GM18502 (cell line): Measurements from ENCODE around the gene ATAD3B.

Experiments used
- ATAC-seq: cut with Tn5 transposase; IDR thresholded peaks from one replicate; pipeline ENCODE4 v1.9.1; 2021; ENCODE audit warnings: mild to moderate bottlenecking; ENCODE audit not compliant: unreplicated experiment, poor library complexity

The ATAD3B gene

DNA sequence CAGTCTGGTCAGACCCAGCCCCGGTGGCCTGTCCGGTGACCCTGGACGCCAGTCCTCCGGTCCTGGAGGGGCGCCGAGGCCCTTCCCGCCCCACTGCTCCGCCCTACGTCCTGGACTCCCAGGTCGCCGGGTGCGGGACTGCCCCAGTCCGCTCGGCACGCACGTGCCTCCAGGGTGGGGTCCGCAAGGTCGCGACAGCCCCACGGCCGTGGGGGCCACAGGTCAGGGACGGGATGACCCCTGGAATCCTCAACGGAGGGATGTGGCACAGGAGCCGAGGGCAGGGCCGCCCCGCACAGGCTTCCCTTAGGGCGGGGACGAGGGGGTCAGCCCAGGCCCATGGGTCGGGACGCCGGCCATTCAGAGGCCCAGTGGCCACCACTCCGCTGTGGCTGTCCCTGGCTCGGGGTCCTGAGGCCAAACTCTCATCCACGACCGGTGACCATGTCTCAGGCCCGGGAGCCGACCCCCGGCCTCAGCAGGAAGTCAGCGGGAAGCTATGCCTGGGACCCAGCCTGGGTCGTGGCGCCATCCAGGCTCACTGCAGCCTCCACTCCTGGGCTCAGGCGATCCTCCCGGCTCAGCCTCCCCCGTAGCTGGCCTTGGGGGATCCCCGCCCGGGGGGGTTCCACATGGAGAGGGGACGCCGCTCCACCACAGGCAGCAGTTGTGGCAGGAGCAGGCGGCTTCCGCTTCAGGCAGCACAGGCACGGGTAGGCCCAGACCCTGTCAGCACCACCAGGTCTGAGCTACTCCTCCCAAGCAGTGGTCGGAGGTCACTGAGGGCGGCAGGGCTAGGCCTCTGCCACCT, 69.5 kb downstream of the ATAD3B start:
- no peak for ATAC-seq

DNA sequence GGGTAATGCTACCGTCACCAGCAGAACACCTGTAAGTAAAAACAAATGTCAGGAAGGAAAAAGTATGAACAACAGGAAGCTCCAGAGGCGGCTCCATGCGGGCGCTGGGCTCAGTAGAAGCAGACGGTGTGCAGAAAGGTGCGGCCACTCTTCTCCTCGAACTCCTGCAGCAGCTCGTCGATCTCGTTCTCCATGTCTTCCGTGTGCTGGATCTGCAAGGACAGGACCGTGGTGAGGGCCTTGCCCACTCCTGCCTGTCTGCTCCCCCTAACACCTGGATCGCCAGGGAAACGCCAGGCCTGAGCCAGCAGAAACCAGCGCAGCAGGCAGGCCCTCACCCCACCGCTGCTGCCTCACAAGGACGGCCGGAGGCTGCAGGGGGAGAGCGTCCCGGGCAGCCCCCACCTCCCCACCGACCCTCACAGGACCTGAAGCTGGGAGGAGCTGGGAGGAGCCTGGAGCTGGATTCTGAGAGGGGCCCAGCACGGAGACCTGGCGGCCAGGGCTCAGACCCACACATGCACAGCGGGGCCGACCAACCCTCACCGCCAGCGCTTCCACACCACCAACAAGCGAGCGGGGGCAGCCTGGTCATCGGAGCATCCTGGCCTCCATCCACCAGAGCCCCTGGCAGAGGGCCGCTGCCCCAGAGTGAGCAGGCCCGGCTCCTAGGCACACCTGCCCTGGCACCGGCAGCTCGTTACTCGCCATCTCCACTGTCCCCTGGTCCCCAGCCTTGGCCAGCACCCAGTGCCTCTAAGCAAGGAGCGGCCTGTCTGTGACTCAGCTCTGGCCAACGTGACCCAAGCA, 70.6 kb downstream of the ATAD3B start:
- no peak for ATAC-seq

- ATAC-seq = no peak
These were observed 71.5 kb downstream of the ATAD3B start for GRCh38 chr1:1542766-1543705.

DNA sequence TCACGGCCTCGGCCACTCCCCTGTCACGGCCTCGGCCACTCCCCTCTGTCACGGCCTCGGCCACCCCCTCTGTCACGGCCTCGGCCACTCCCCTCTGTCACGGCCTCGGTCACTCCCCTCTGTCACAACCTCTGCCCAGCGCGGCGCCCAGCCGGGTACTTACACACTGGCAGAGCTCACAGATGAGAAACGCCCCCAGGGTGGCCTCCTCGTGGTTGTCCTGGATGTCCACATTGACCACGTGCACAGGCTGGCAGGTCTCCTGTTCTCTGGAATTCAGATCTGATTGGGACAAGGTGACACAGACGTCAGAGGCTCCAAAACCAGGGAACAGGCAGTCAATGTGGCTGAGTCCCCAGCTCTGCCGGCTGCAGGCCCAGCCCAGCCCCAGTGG, 72.1 kb downstream of the ATAD3B start:
- no peak for ATAC-seq

- ATAC-seq = no peak
These were observed 73.0 kb downstream of the ATAD3B start for GRCh38 chr1:1544544-1544943.
